HEK293 (cell line): ENCODE results near the gene ZNF668.
A peak's percentile ranks its signal among the peaks of the same experiment; 100 is the strongest.

ENCODE experiments used
- ATF2 ChIP-seq: fragments of 450-650 bp; formaldehyde crosslinking; IDR thresholded peaks from 2 replicates; pipeline ENCODE4 v1.5.1; 2016; ENCODE audit warnings: missing biosample characterization, missing genetic modification characterization, low read depth
- FEZF1 ChIP-seq: fragments of 450-650 bp; formaldehyde crosslinking; IDR thresholded peaks from 2 replicates; pipeline ENCODE4 v1.5.1; 2016; ENCODE audit warnings: missing biosample characterization, missing genetic modification characterization
- HOXD13 ChIP-seq: sonication (generic); formaldehyde crosslinking; IDR thresholded peaks from 2 replicates; pipeline ENCODE4 v1.8.0; 2022; ENCODE audit warnings: missing genetic modification reagents, borderline replicate concordance
- KLF17 ChIP-seq: fragments of 450-650 bp; formaldehyde crosslinking; IDR thresholded peaks from 2 replicates; pipeline ENCODE4 v1.5.1; 2016; ENCODE audit warnings: missing biosample characterization, missing genetic modification characterization
- MEIS1 ChIP-seq: sonication (generic); formaldehyde crosslinking; IDR thresholded peaks from 2 replicates; pipeline ENCODE4 v1.8.1; 2022; ENCODE audit warnings: missing genetic modification reagents, mild to moderate bottlenecking, borderline replicate concordance
- MZF1 ChIP-seq: fragments of 450-650 bp; formaldehyde crosslinking; IDR thresholded peaks from 2 replicates; pipeline ENCODE4 v1.5.1; 2017; ENCODE audit warnings: missing biosample characterization, missing genetic modification characterization, borderline replicate concordance
- OSR2 ChIP-seq: fragments of 450-650 bp; formaldehyde crosslinking; IDR thresholded peaks from 2 replicates; pipeline ENCODE4 v1.5.1; 2016; ENCODE audit warnings: missing biosample characterization, missing genetic modification characterization
- PRDM10 ChIP-seq: fragments of 450-650 bp; formaldehyde crosslinking; IDR thresholded peaks from 2 replicates; pipeline ENCODE4 v1.5.1; 2016; ENCODE audit warnings: missing biosample characterization, missing genetic modification characterization
- RBAK ChIP-seq: fragments of 450-650 bp; formaldehyde crosslinking; IDR thresholded peaks from 2 replicates; pipeline ENCODE4 v1.5.1; 2016; ENCODE audit warnings: missing biosample characterization, missing genetic modification characterization
- REST ChIP-seq: fragments of 450-650 bp; formaldehyde crosslinking; IDR thresholded peaks from 2 replicates; pipeline ENCODE4 v1.5.1; 2016; ENCODE audit warnings: missing biosample characterization, missing genetic modification characterization
- SCRT1 ChIP-seq: fragments of 450-650 bp; formaldehyde crosslinking; IDR thresholded peaks from 2 replicates; pipeline ENCODE4 v1.5.1; 2016; ENCODE audit warnings: missing biosample characterization, missing genetic modification characterization, borderline replicate concordance
- SP3 ChIP-seq: fragments of 450-650 bp; formaldehyde crosslinking; IDR thresholded peaks from 2 replicates; pipeline ENCODE4 v1.5.1; 2016; ENCODE audit warnings: missing biosample characterization, missing genetic modification characterization
- ZBTB21 ChIP-seq: fragments of 450-650 bp; formaldehyde crosslinking; IDR thresholded peaks from 2 replicates; pipeline ENCODE4 v1.5.1; 2017; ENCODE audit warnings: missing biosample characterization, missing genetic modification characterization
- ZNF155 ChIP-seq: fragments of 450-650 bp; formaldehyde crosslinking; IDR thresholded peaks from 2 replicates; pipeline ENCODE4 v1.5.1; 2016; ENCODE audit warnings: missing biosample characterization, missing genetic modification characterization
- ZNF169 ChIP-seq: fragments of 450-650 bp; formaldehyde crosslinking; IDR thresholded peaks from 2 replicates; pipeline ENCODE4 v1.5.1; 2016; ENCODE audit warnings: missing biosample characterization, missing genetic modification characterization
- ZNF211 ChIP-seq: fragments of 450-650 bp; formaldehyde crosslinking; IDR thresholded peaks from 2 replicates; pipeline ENCODE4 v1.5.1; 2016; ENCODE audit warnings: low read depth, missing biosample characterization, missing genetic modification characterization
- ZNF23 ChIP-seq: fragments of 450-650 bp; formaldehyde crosslinking; IDR thresholded peaks from 2 replicates; pipeline ENCODE4 v1.5.1; 2016; ENCODE audit warnings: missing biosample characterization, missing genetic modification characterization, borderline replicate concordance
- ZNF302 ChIP-seq: fragments of 450-650 bp; formaldehyde crosslinking; IDR thresholded peaks from 2 replicates; pipeline ENCODE4 v1.5.1; 2016; ENCODE audit warnings: missing biosample characterization, missing genetic modification characterization, low read depth
- ZNF311 ChIP-seq: fragments of 450-650 bp; formaldehyde crosslinking; IDR thresholded peaks from 2 replicates; pipeline ENCODE4 v1.5.1; 2017; ENCODE audit warnings: missing biosample characterization, missing genetic modification characterization, borderline replicate concordance
- ZNF37A ChIP-seq: fragments of 450-650 bp; IDR thresholded peaks from 2 replicates; pipeline ENCODE4 v1.5.1; 2018; ENCODE audit warnings: missing biosample characterization, missing genetic modification characterization
- ZNF423 ChIP-seq: fragments of 450-650 bp; formaldehyde crosslinking; IDR thresholded peaks from 2 replicates; pipeline ENCODE4 v1.5.1; 2016; ENCODE audit warnings: missing biosample characterization, missing genetic modification characterization
- ZNF433 ChIP-seq: fragments of 450-650 bp; formaldehyde crosslinking; IDR thresholded peaks from 2 replicates; pipeline ENCODE4 v1.5.1; 2016; ENCODE audit warnings: missing biosample characterization, missing genetic modification characterization, low read depth
- ZNF510 ChIP-seq: fragments of 450-650 bp; formaldehyde crosslinking; IDR thresholded peaks from 2 replicates; pipeline ENCODE4 v1.5.1; 2018; ENCODE audit warnings: mild to moderate bottlenecking, missing genetic modification characterization, missing biosample characterization; ENCODE audit not compliant: insufficient replicate concordance
- ZNF585B ChIP-seq: fragments of 450-650 bp; formaldehyde crosslinking; IDR thresholded peaks from 2 replicates; pipeline ENCODE4 v1.5.1; 2016; ENCODE audit warnings: missing biosample characterization, missing genetic modification characterization
- ZNF610 ChIP-seq: fragments of 450-650 bp; formaldehyde crosslinking; IDR thresholded peaks from 2 replicates; pipeline ENCODE4 v1.5.1; 2016; ENCODE audit warnings: missing biosample characterization, missing genetic modification characterization, borderline replicate concordance
- ZNF76 ChIP-seq: fragments of 450-650 bp; formaldehyde crosslinking; IDR thresholded peaks from 2 replicates; pipeline ENCODE4; 2016; ENCODE audit warnings: low read depth, missing biosample characterization, missing genetic modification characterization, borderline replicate concordance
- ZNF768 ChIP-seq: fragments of 450-650 bp; formaldehyde crosslinking; IDR thresholded peaks from 2 replicates; pipeline ENCODE4 v1.5.1; 2018; ENCODE audit warnings: missing biosample characterization, mild to moderate bottlenecking, missing genetic modification characterization
- TF ChIP-seq, protein P1 (sequence below): fragments of 450-650 bp; formaldehyde crosslinking; IDR thresholded peaks from 2 replicates; pipeline ENCODE4 v1.5.1; 2016; ENCODE audit warnings: missing biosample characterization, missing genetic modification characterization

ZNF668 gene

GRCh38 chr16:31071861-31072260 lies 2.2 kb downstream of the ZNF668 start (continued):
- TF ChIP-seq RBAK (tag by site-specific recombination) (no peak), KLF17 (tag by site-specific recombination) (peak; percentile 68; the same call in 1 of the 2 replicates), SCRT1 (tag by site-specific recombination) (no peak), FEZF1 (tag by site-specific recombination) (no peak), ZNF169 (tag by site-specific recombination) (no peak), REST (tag by site-specific recombination) (no peak), MEIS1 (CRISPR knock-in tag) (no peak), OSR2 (tag by site-specific recombination) (no peak), ZNF76 (tag by site-specific recombination) (peak; percentile 28; the same call in 1 of the 2 replicates), ZNF155 (no peak), ZNF23 (tag by site-specific recombination) (no peak), ZNF311 (tag by site-specific recombination) (no peak), ZNF423 (tag by site-specific recombination) (no peak), ZNF585B (no peak), ZNF302 (no peak), PRDM10 (peak; percentile 36), ZNF433 (tag by site-specific recombination) (no peak), ZNF510 (tag by site-specific recombination) (no peak), ZNF37A (tag by site-specific recombination) (no peak), ATF2 (tag by site-specific recombination) (peak; percentile 83), MZF1 (tag by site-specific recombination) (no peak), ZNF610 (tag by site-specific recombination) (no peak), SP3 (tag by site-specific recombination) (no peak), ZNF768 (tag by site-specific recombination) (no peak), HOXD13 (CRISPR knock-in tag) (no peak), ZNF211 (tag by site-specific recombination) (no peak), ZBTB21 (tag by site-specific recombination) (peak; percentile 91)
- TF ChIP-seq, protein P1, sequence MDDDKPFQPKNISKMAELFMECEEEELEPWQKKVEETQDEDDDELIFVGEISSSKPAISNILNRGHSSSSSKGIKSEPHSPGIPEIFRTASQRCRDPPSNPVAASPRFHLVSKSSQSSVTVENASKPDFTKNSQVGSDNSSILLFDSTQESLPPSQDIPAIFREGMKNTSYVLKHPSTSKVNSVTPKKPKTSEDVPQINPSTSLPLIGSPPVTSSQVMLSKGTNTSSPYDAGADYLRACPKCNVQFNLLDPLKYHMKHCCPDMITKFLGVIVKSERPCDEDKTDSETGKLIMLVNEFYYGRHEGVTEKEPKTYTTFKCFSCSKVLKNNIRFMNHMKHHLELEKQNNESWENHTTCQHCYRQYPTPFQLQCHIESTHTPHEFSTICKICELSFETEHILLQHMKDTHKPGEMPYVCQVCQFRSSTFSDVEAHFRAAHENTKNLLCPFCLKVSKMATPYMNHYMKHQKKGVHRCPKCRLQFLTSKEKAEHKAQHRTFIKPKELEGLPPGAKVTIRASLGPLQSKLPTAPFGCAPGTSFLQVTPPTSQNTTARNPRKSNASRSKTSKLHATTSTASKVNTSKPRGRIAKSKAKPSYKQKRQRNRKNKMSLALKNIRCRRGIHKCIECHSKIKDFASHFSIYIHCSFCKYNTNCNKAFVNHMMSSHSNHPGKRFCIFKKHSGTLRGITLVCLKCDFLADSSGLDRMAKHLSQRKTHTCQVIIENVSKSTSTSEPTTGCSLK (tag by site-specific recombination): no peak
